OCI-LY3 (cell line): ENCODE data around the gene FRMPD4.
A peak's percentile ranks its signal among the peaks of the same experiment; 100 is the strongest.

ENCODE experiments used
- H2AFZ ChIP-seq: fragments of 200-600, 300-600 bp; shearing (Covaris generic); 2 replicates; pipeline ENCODE4 v1.6.0; 2014; ENCODE audit warnings: antibody characterized with exemption, low read depth, low read length
- H3K27ac ChIP-seq: fragments of 200-600, 300-600 bp; sonication (generic); 2 replicates; pipeline ENCODE4 v1.5.1; 2014; ENCODE audit warnings: mild to moderate bottlenecking, low read length, moderate library complexity, mixed read lengths
- H3K27me3 ChIP-seq: fragments of 200-600, 300-600 bp; sonication (generic); 2 replicates; pipeline ENCODE4 v1.6.1; 2014; ENCODE audit warnings: low read depth, low read length, mixed read lengths
- H3K36me3 ChIP-seq: fragments of 200-600, 300-600 bp; sonication (generic); replicated peaks from 2 replicates; pipeline ENCODE3; 2014; ENCODE audit warnings: low read depth, low read length, mixed read lengths
- H3K4me1 ChIP-seq: fragments of 300-600, 200-600 bp; sonication (generic); 2 replicates; pipeline ENCODE4 v1.6.1; 2014; ENCODE audit warnings: low read length, mixed read lengths
- H3K4me2 ChIP-seq: fragments of 200-600, 300-600 bp; sonication (generic); 2 replicates; pipeline ENCODE4 v1.6.1; 2014; ENCODE audit warnings: low read length, mixed read lengths
- H3K4me3 ChIP-seq: fragments of 300-600, 200-600 bp; sonication (generic); 2 replicates; pipeline ENCODE4 v1.5.1; 2014; ENCODE audit warnings: antibody characterized with exemption, mild to moderate bottlenecking, low read length, moderate library complexity
- H3K79me2 ChIP-seq: fragments of 300-600, 200-600 bp; shearing (Covaris generic); 2 replicates; pipeline ENCODE4 v1.6.1; 2014; ENCODE audit warnings: mild to moderate bottlenecking, low read length, mixed read lengths
- H3K9ac ChIP-seq: fragments of 300-600, 200-600 bp; shearing (Covaris generic); 2 replicates; pipeline ENCODE4 v1.6.0; 2014; ENCODE audit warnings: mild to moderate bottlenecking, low read length, moderate library complexity
- H3K9me3 ChIP-seq: fragments of 200-600, 300-600 bp; shearing (Covaris generic); 2 replicates; pipeline ENCODE4 v1.6.1; 2014; ENCODE audit warnings: low read length, mixed read lengths; ENCODE audit not compliant: insufficient read depth
- H4K20me1 ChIP-seq: fragments of 200-600, 300-600 bp; sonication (generic); 2 replicates; pipeline ENCODE4 v1.6.1; 2016; ENCODE audit warnings: low read length, mixed read lengths; ENCODE audit not compliant: insufficient read depth
- EZH2phosphoT487 ChIP-seq: fragments of 200-600 bp; shearing (Covaris generic); IDR thresholded peaks from 2 replicates; pipeline ENCODE4 v1.6.1; 2018; ENCODE audit warnings: antibody characterized with exemption, mixed run types, low read depth
- TF ChIP-seq, protein P1 (sequence below): fragments of 200-600, 300-600 bp; sonication (generic); IDR thresholded peaks from 2 replicates; pipeline ENCODE4 v1.5.1; 2014; ENCODE audit warnings: antibody characterized with exemption, low read length, low read depth

The FRMPD4 gene

DNA sequence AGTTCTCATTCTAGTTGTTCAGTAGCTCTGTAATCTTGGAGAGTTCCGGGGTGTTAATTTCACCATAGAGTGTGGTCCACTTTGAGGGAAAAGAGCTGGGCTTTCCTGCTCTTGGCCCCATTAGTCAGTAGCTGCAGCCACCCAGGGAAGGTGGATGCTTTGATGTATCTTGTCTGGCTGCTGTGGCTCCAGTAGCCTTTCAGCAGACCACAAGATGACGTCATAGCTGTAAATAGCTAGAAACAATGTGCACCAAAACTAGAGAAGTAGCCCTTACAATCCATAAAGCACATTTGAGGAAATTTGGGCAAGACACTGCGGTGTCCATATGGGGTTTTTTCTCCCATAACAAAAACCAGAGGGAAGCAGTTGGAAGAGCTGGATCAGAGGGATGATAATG lies 620.0 kb downstream of the FRMPD4 start:
- TF ChIP-seq, protein P1, sequence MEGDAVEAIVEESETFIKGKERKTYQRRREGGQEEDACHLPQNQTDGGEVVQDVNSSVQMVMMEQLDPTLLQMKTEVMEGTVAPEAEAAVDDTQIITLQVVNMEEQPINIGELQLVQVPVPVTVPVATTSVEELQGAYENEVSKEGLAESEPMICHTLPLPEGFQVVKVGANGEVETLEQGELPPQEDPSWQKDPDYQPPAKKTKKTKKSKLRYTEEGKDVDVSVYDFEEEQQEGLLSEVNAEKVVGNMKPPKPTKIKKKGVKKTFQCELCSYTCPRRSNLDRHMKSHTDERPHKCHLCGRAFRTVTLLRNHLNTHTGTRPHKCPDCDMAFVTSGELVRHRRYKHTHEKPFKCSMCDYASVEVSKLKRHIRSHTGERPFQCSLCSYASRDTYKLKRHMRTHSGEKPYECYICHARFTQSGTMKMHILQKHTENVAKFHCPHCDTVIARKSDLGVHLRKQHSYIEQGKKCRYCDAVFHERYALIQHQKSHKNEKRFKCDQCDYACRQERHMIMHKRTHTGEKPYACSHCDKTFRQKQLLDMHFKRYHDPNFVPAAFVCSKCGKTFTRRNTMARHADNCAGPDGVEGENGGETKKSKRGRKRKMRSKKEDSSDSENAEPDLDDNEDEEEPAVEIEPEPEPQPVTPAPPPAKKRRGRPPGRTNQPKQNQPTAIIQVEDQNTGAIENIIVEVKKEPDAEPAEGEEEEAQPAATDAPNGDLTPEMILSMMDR, result no peak
- Histone ChIP-seq H3K9me3 (no peaks in the 10 kb centered on the region), H3K27ac (no peak overlapping the region), H3K4me3 (no peak overlapping the region), H3K36me3 (no peaks in the 10 kb centered on the region), H3K4me1 (no peaks in the 10 kb centered on the region), H3K9ac (no peak overlapping the region), H3K4me2 (no peak overlapping the region), H3K27me3 (no peaks in the 10 kb centered on the region), H4K20me1 (no peaks in the 10 kb centered on the region), H2AFZ (no peak overlapping the region), H3K79me2 (no peaks in the 10 kb centered on the region)

GRCh38 chrX:12767856-12768255 lies 629.6 kb downstream of the FRMPD4 start:
- H3K27ac ChIP-seq, result no peak overlapping the region
- H3K9me3 ChIP-seq, result no peaks in the 10 kb centered on the region
- H3K9ac ChIP-seq, result no peak overlapping the region
- peaks cover 23% of the 10 kb centered on the region for H3K27me3 ChIP-seq
- H3K4me3 ChIP-seq, result no peak overlapping the region
- H4K20me1 ChIP-seq, result no peaks in the 10 kb centered on the region
- peaks cover 9% of the 10 kb centered on the region for H3K4me1 ChIP-seq
- H2AFZ ChIP-seq, result no peak overlapping the region
- H3K4me2 ChIP-seq, result no peak overlapping the region
- H3K79me2 ChIP-seq, result no peaks in the 10 kb centered on the region
- TF ChIP-seq EZH2phosphoT487, result no peak
- TF ChIP-seq, protein P1, result no peak
- H3K36me3 ChIP-seq, result no peaks in the 10 kb centered on the region

DNA sequence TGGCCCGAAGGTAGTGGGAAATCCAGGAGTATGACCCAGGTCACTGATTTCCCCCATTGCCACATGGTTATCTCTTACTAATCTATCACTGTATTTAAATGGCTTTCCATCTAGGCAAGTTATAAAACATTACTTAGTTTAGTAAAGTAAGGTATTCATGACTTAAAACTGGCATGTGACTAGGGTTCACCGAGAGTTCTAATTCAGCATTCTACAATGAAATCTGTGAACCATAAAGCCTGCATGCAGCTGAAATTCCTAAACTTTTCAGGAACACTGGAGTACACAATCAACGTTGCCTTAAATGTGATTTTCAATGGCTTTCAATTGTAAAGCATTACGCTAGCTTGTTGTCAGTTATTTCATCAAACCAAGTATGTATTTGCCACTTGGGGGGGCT lies 630.2 kb downstream of the FRMPD4 start:
- no peak overlapping the region for H3K9ac ChIP-seq
- H3K36me3 ChIP-seq, result no peaks in the 10 kb centered on the region
- H3K4me1 ChIP-seq, result peaks cover 9% of the 10 kb centered on the region
- no peak overlapping the region for H3K4me2 ChIP-seq
- H4K20me1 ChIP-seq, result no peaks in the 10 kb centered on the region
- TF ChIP-seq, protein P1, result 0 out of 2 replicates have a peak, but pooled peaks have one; percentile 5
- no peak for TF ChIP-seq EZH2phosphoT487
- H3K79me2 ChIP-seq, result no peaks in the 10 kb centered on the region
- no peak overlapping the region for H3K4me3 ChIP-seq
- no peak overlapping the region for H2AFZ ChIP-seq
- H3K27me3 ChIP-seq, result peaks cover 25% of the 10 kb centered on the region
- H3K9me3 ChIP-seq, result no peaks in the 10 kb centered on the region
- no peak overlapping the region for H3K27ac ChIP-seq

DNA sequence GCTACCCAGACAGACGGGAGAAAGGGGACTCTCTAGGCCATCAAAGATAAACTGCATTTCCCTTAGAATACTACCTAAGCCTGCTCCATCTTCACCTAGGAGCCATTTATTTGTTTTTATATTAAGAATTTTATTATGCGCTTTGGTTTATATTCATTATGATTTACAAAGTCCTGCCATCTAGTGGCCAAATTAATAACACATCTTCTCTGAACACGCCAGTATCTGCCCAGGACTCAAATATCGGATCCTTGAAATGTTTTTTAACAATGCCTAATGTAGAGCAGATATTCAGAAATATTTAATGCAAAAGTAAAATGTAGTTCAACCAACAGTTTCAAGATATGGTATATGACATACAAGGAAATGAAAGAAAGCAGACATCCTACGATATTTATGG lies 632.2 kb downstream of the FRMPD4 start:
- Histone ChIP-seq H3K9me3 (no peaks in the 10 kb centered on the region), H3K27ac (no peak overlapping the region), H2AFZ (no peak overlapping the region), H3K79me2 (no peaks in the 10 kb centered on the region), H4K20me1 (no peaks in the 10 kb centered on the region), H3K27me3 (peaks cover 25% of the 10 kb centered on the region), H3K4me3 (peak overlapping the region; percentile 59), H3K4me2 (peak overlapping the region; percentile 74), H3K36me3 (no peaks in the 10 kb centered on the region), H3K9ac (no peak overlapping the region), H3K4me1 (peaks cover 9% of the 10 kb centered on the region)
- no peak for TF ChIP-seq EZH2phosphoT487
- TF ChIP-seq, protein P1, result peak; percentile 57
